HepG2 (cell line): ENCODE measurements around the gene GPSM1.

Experiments used
- ARNT ChIP-seq: fragments of 450-650 bp; IDR thresholded peaks from 2 replicates; pipeline ENCODE4 v1.6.1; 2017
- CENPT ChIP-seq: sonication (generic); formaldehyde crosslinking; IDR thresholded peaks from 2 replicates; pipeline ENCODE4 v1.8.0; 2022; ENCODE audit warnings: low read depth, mild to moderate bottlenecking, moderate library complexity, missing genetic modification reagents
- CTCF ChIP-seq: sonication (generic); formaldehyde crosslinking; IDR thresholded peaks from 2 replicates; pipeline ENCODE4 v1.5.0; 2020; ENCODE audit warnings: mild to moderate bottlenecking, missing genetic modification reagents, moderate library complexity
- EZH2 ChIP-seq: conservative IDR thresholded peaks from 2 replicates; pipeline ENCODE4 v1.6.1; 2012; ENCODE audit warnings: mild to moderate bottlenecking, low read depth, low read length, moderate library complexity
- FOXO1 ChIP-seq: sonication (generic); formaldehyde crosslinking; IDR thresholded peaks from 2 replicates; pipeline ENCODE4 v1.4.0; 2020; ENCODE audit warnings: missing genetic modification reagents
- POLR2A ChIP-seq, 2 experiments: IDR thresholded peaks; 2 replicates each; pipeline ENCODE4 v1.6.1; 2011; ENCODE audit warnings: low read depth in 2 of 2, low read length in 2 of 2, mild to moderate bottlenecking in 1 of 2, moderate library complexity in 1 of 2; ENCODE audit not compliant: insufficient read depth in 1 of 2
- RFX5 ChIP-seq: IDR thresholded peaks from 2 replicates; pipeline ENCODE4 v1.6.1; 2011; ENCODE audit warnings: low read depth, low read length, improper control_type of control experiment

GRCh38 chr9:136324501-136325300 is 2.6 kb upstream of the GPSM1 start:
- no peak for TF ChIP-seq FOXO1 (CRISPR knock-in tag)
- TF ChIP-seq POLR2A (IDR thresholded peaks at IDR 0.05; ENCODE audit: insufficient read depth in 1 of 2, low read depth in 2 of 2, low read length in 2 of 2) = no peak
- no peak for TF ChIP-seq CENPT (CRISPR knock-in tag)
- no peak for TF ChIP-seq ARNT
- TF ChIP-seq RFX5 = no peak
- no peak for TF ChIP-seq CTCF (CRISPR knock-in tag)
- no peak for TF ChIP-seq EZH2
